Measurements from ENCODE around the gene ITPRIPL2. TPM values are rescaled to one million over a fixed set of nuclear protein-coding genes. Genes with fewer than 3 reads are reported as not detected.

ITPRIPL2 gene
- total and polyA plus RNA-seq, 12 donors, result 7.7 to 121 (median 53.6) TPM

GRCh38 chr16:19165101-19165500, 51.3 kb downstream of the ITPRIPL2 start:
- no peaks in the 10 kb centered on the region for H3K36me3 ChIP-seq (replicated peaks in 1 of 2)
- H3K27ac ChIP-seq, result no peak overlapping the region
- no peak for DNase-seq
- intact Hi-C loops (cut with DNase I), result loop anchor here in 1 of 2 donors (5.0 kb wide), 1 partner anchor 78 kb away; no protein-coding TSS in a partner anchor
- no peak overlapping the region for H3K4me3 ChIP-seq
- peaks cover 9% of the 10 kb centered on the region for H3K27me3 ChIP-seq
- TF ChIP-seq CTCF (IDR thresholded peaks at IDR 0.05) (no peak), POLR2A (IDR thresholded peaks at IDR 0.05) (no peak)
- H3K9me3 ChIP-seq (replicated peaks in 1 of 3), result no peaks in the 10 kb centered on the region
- H3K4me1 ChIP-seq (replicated peaks in 1 of 2), result peaks cover 0 to 17% of the 10 kb centered on the region in 2 donors
- 79 to 90% (median 82%) methylated on average over 5 of the region's 5 CpGs for WGBS, 4 donors

GRCh38 chr16:19166500-19166899, 52.7 kb downstream of the ITPRIPL2 start:
- no peaks in the 10 kb centered on the region for H3K9me3 ChIP-seq (replicated peaks in 1 of 3)
- WGBS, 4 donors, result 77 to 84% (median 82%) methylated on average over 2 of the region's 2 CpGs
- H3K4me3 ChIP-seq, result no peak overlapping the region
- peaks cover 9% of the 10 kb centered on the region for H3K27me3 ChIP-seq
- no peaks in the 10 kb centered on the region for H3K36me3 ChIP-seq (replicated peaks in 1 of 2)
- DNase-seq, result no peak
- intact Hi-C loops (cut with DNase I), result loop anchor here in 1 of 2 donors (2.0 to 5.0 kb wide), 2 partner anchors 79 to 208 kb away; no protein-coding TSS in a partner anchor
- H3K27ac ChIP-seq, result no peak overlapping the region
- TF ChIP-seq CTCF (IDR thresholded peaks at IDR 0.05) (no peak), POLR2A (IDR thresholded peaks at IDR 0.05) (no peak)
- peaks cover 0 to 17% of the 10 kb centered on the region in 2 donors for H3K4me1 ChIP-seq (replicated peaks in 1 of 2)

- TF ChIP-seq CTCF (IDR thresholded peaks at IDR 0.05) (peak; percentile 11 to 84 (median 60)), POLR2A (IDR thresholded peaks at IDR 0.05) (no peak)
- Histone ChIP-seq H3K9me3 (replicated peaks in 1 of 3) (no peaks in the 10 kb centered on the region), H3K27ac (peak within 1 kb of the TSS in 1 of 5 donors; percentile 66), H3K36me3 (replicated peaks in 1 of 2) (no peaks in the 10 kb centered on the region), H3K4me3 (peak within 1 kb of the TSS in 2 of 4 donors; percentile 26 to 57), H3K4me1 (replicated peaks in 1 of 2) (peaks cover 0 to 17% of the 10 kb centered on the region in 2 donors), H3K27me3 (peaks cover 9% of the 10 kb centered on the region)
- 0 to 1% (median 1%) methylated on average over 23 to 62 of the region's 63 CpGs for WGBS, 4 donors
- DNase-seq, result peak; percentile 56 to 77 (median 65)
- intact Hi-C loops (cut with DNase I), result loop anchor here in 1 of 2 donors (2.0 to 5.0 kb wide), 2 partner anchors 81 to 207 kb away; no protein-coding TSS in a partner anchor
These were observed 54.1 kb downstream of the ITPRIPL2 start, which contains the start of gene SYT17 for GRCh38 chr16:19167710-19168370. TSS of gene SYT17 (plus strand) at chr16:19168240. CDS start at chr16:19168647, 407 bp downstream.

GRCh38 chr16:19168371-19169081, 54.8 kb downstream of the ITPRIPL2 start:
- Histone ChIP-seq H3K4me3 (peak overlapping the region in 2 of 4 donors; percentile 26 to 57), H3K27me3 (peaks cover 9% of the 10 kb centered on the region), H3K27ac (peak overlapping the region in 1 of 5 donors; percentile 66), H3K36me3 (replicated peaks in 1 of 2) (no peaks in the 10 kb centered on the region), H3K4me1 (replicated peaks in 1 of 2) (peaks cover 0 to 17% of the 10 kb centered on the region in 2 donors), H3K9me3 (replicated peaks in 1 of 3) (no peaks in the 10 kb centered on the region)
- peak in 3 of 7 donors; percentile 21 to 69 (median 40) for DNase-seq
- intact Hi-C loops (cut with DNase I), result loop anchor here in 1 of 2 donors (5.0 kb wide), 1 partner anchor 81 kb away; no protein-coding TSS in a partner anchor
- 1 to 2% (median 1%) methylated on average over 25 to 68 of the region's 68 CpGs for WGBS, 4 donors
- TF ChIP-seq POLR2A (IDR thresholded peaks at IDR 0.05), result no peak
- no peak for TF ChIP-seq CTCF (IDR thresholded peaks at IDR 0.05)
